ENCODE measurements around the gene MAMDC4.

Gene MAMDC4

DNA sequence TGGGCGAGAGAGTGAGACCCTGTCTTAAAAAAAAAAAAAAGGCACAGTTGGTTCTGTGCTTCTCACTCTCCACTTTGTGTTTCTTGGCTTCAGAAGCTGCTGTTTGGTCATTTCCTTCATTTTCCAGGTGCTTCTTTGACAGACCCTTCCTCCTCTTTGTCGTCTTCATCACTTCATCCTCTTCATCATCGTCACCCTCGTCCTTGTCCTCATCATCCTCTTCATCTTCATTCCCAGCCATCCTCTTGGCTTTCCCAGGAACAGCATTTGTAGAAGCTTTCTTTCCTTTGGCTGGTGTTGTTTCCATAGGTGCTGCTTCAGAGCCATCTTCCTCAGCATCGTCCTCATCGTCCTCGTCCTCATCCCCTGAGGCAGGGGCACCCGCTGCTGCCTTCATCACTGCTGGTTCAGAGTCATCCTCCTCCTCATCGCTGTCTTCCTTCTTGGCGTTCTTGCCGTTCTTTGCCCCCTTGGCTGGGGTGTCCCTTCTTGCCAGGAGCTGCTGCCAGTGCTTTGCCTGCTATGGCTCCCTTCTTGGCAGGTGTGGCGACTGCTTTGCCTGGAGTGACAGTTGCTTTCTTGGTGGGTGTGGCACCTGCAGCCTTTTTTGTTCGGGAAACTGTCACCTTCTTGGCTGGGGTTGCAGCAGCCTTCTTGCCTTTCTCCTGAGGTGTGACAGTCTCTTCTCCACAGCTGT lies 37.3 kb upstream of the MAMDC4 start:
- H3K27me3 ChIP-seq (ENCODE audit: control insufficient read depth in 3 of 3, insufficient read depth in 3 of 3, low read depth in 1 of 3, low read length in 3 of 3): no peaks in the 10 kb centered on the region

GRCh38 chr9:136815422-136815782 lies 36.7 kb upstream of the MAMDC4 start:
- Histone ChIP-seq H3K9me3 (replicated peaks in 1 of 2; ENCODE audit: control insufficient read depth in 2 of 2, insufficient read depth in 1 of 2, low read depth in 1 of 2, low read length in 2 of 2) (peaks cover 0 to 5% of the 10 kb centered on the region in 2 donors), H3K27me3 (ENCODE audit: control insufficient read depth in 3 of 3, insufficient read depth in 3 of 3, low read depth in 1 of 3, low read length in 3 of 3) (no peaks in the 10 kb centered on the region), H3K9ac (ENCODE audit: low read depth, low read length, poor library complexity) (no peak overlapping the region), H3K4ac (ENCODE audit: low read length) (no peak overlapping the region), H4K8ac (ENCODE audit: low read depth, low read length) (no peak overlapping the region), H3K23ac (ENCODE audit: low read depth, low read length, poor library complexity) (no peak overlapping the region), H2AK5ac (ENCODE audit: low read depth, low read length) (no peak overlapping the region), H3K27ac (replicated peaks; ENCODE audit: low read length) (no peak overlapping the region), H2AFZ (ENCODE audit: low read length) (no peak overlapping the region), H3K36me3 (replicated peaks in 1 of 2; ENCODE audit: control insufficient read depth in 2 of 2, insufficient read depth in 2 of 2, low read length in 2 of 2) (peaks cover 12 to 79% of the 10 kb centered on the region in 2 donors), H3K4me1 (ENCODE audit: control insufficient read depth in 2 of 2, insufficient read depth in 1 of 2, low read depth in 1 of 2, low read length in 2 of 2) (no peaks in the 10 kb centered on the region), H3K79me1 (ENCODE audit: low read depth, low read length) (peaks cover 5% of the 10 kb centered on the region), H4K91ac (ENCODE audit: low read depth, low read length, poor library complexity) (no peak overlapping the region), H3K4me2 (ENCODE audit: insufficient read depth, low read length, poor library complexity, severe bottlenecking) (no peak overlapping the region), H3K4me3 (ENCODE audit: low read length in 2 of 2) (no peak overlapping the region), H2BK120ac (ENCODE audit: low read depth, low read length) (no peak overlapping the region), H3K14ac (ENCODE audit: low read length) (no peak overlapping the region), H3K18ac (ENCODE audit: low read length) (no peak overlapping the region), H2BK5ac (ENCODE audit: low read length) (no peak overlapping the region), H2BK15ac (ENCODE audit: low read length) (no peak overlapping the region), H2BK12ac (ENCODE audit: low read length) (no peak overlapping the region)
- no peak for DNase-seq (ENCODE audit: low spot score)
- WGBS, 2 donors (ENCODE audit: extremely low coverage in 2 of 2, insufficient read length in 2 of 2, insufficient replicate concordance in 1 of 2): no CpG with 5 or more reads among the region's 1 CpG

More for the DNA sequence above, 37.3 kb upstream of the MAMDC4 start:
- no peak overlapping the region for H2AK5ac ChIP-seq (ENCODE audit: low read depth, low read length)
- no peak overlapping the region for H3K4me2 ChIP-seq (ENCODE audit: insufficient read depth, low read length, poor library complexity, severe bottlenecking)
- no peak overlapping the region for H2BK5ac ChIP-seq (ENCODE audit: low read length)
- H3K23ac ChIP-seq (ENCODE audit: low read depth, low read length, poor library complexity): no peak overlapping the region
- no peak overlapping the region for H3K27ac ChIP-seq (replicated peaks; ENCODE audit: low read length)
- H3K36me3 ChIP-seq (replicated peaks in 1 of 2; ENCODE audit: control insufficient read depth in 2 of 2, insufficient read depth in 2 of 2, low read length in 2 of 2): peaks cover 12 to 84% of the 10 kb centered on the region in 2 donors
- no peak overlapping the region for H2BK15ac ChIP-seq (ENCODE audit: low read length)
- H3K4me3 ChIP-seq (ENCODE audit: low read length in 2 of 2): no peak overlapping the region
- no peak overlapping the region for H2BK120ac ChIP-seq (ENCODE audit: low read depth, low read length)
- H3K4me1 ChIP-seq (ENCODE audit: control insufficient read depth in 2 of 2, insufficient read depth in 1 of 2, low read depth in 1 of 2, low read length in 2 of 2): peaks cover 0 to 4% of the 10 kb centered on the region in 2 donors
- no peak overlapping the region for H3K4ac ChIP-seq (ENCODE audit: low read length)
- H3K18ac ChIP-seq (ENCODE audit: low read length): no peak overlapping the region
- no peak overlapping the region for H2BK12ac ChIP-seq (ENCODE audit: low read length)
- WGBS, 2 donors (ENCODE audit: extremely low coverage in 2 of 2, insufficient read length in 2 of 2, insufficient replicate concordance in 1 of 2): 100% methylated on average over 2 of the region's 13 CpGs; no CpG with 5 or more reads in 1 of the 2 donors
- no peak overlapping the region for H3K14ac ChIP-seq (ENCODE audit: low read length)
- no peak for DNase-seq (ENCODE audit: low spot score)
- H4K91ac ChIP-seq (ENCODE audit: low read depth, low read length, poor library complexity): no peak overlapping the region
- no peak overlapping the region for H4K8ac ChIP-seq (ENCODE audit: low read depth, low read length)
- peaks cover 0 to 5% of the 10 kb centered on the region in 2 donors for H3K9me3 ChIP-seq (replicated peaks in 1 of 2; ENCODE audit: control insufficient read depth in 2 of 2, insufficient read depth in 1 of 2, low read depth in 1 of 2, low read length in 2 of 2)
- H3K9ac ChIP-seq (ENCODE audit: low read depth, low read length, poor library complexity): no peak overlapping the region
- no peak overlapping the region for H2AFZ ChIP-seq (ENCODE audit: low read length)
- H3K79me1 ChIP-seq (ENCODE audit: low read depth, low read length): peaks cover 6% of the 10 kb centered on the region

- Histone ChIP-seq H3K4me2 (ENCODE audit: insufficient read depth, low read length, poor library complexity, severe bottlenecking) (peak overlapping the region; percentile 91), H3K36me3 (replicated peaks in 1 of 2; ENCODE audit: control insufficient read depth in 2 of 2, insufficient read depth in 2 of 2, low read length in 2 of 2) (peaks cover 17 to 67% of the 10 kb centered on the region in 2 donors), H2BK5ac (ENCODE audit: low read length) (peak overlapping the region; percentile 90), H3K4me1 (ENCODE audit: control insufficient read depth in 2 of 2, insufficient read depth in 1 of 2, low read depth in 1 of 2, low read length in 2 of 2) (peaks cover 0 to 6% of the 10 kb centered on the region in 2 donors), H3K79me1 (ENCODE audit: low read depth, low read length) (peaks cover 14% of the 10 kb centered on the region), H2BK15ac (ENCODE audit: low read length) (peak overlapping the region; percentile 85), H3K9ac (ENCODE audit: low read depth, low read length, poor library complexity) (peak overlapping the region; percentile 88), H2AFZ (ENCODE audit: low read length) (no peak overlapping the region), H3K4ac (ENCODE audit: low read length) (no peak overlapping the region), H3K27ac (replicated peaks; ENCODE audit: low read length) (no peak overlapping the region), H3K18ac (ENCODE audit: low read length) (peak overlapping the region; percentile 88), H2AK5ac (ENCODE audit: low read depth, low read length) (peak overlapping the region; percentile 84), H3K27me3 (ENCODE audit: control insufficient read depth in 3 of 3, insufficient read depth in 3 of 3, low read depth in 1 of 3, low read length in 3 of 3) (no peaks in the 10 kb centered on the region), H3K9me3 (replicated peaks in 1 of 2; ENCODE audit: control insufficient read depth in 2 of 2, insufficient read depth in 1 of 2, low read depth in 1 of 2, low read length in 2 of 2) (peaks cover 0 to 3% of the 10 kb centered on the region in 2 donors), H4K91ac (ENCODE audit: low read depth, low read length, poor library complexity) (no peak overlapping the region), H4K8ac (ENCODE audit: low read depth, low read length) (peak overlapping the region; percentile 76), H2BK120ac (ENCODE audit: low read depth, low read length) (no peak overlapping the region), H3K14ac (ENCODE audit: low read length) (peak overlapping the region; percentile 12), H2BK12ac (ENCODE audit: low read length) (no peak overlapping the region), H3K23ac (ENCODE audit: low read depth, low read length, poor library complexity) (peak overlapping the region; percentile 43), H3K4me3 (ENCODE audit: low read length in 2 of 2) (peak overlapping the region in 1 of 2 donors; percentile 74)
- no CpG with 5 or more reads among the region's 83 CpGs for WGBS, 2 donors (ENCODE audit: extremely low coverage in 2 of 2, insufficient read length in 2 of 2, insufficient replicate concordance in 1 of 2)
- DNase-seq (ENCODE audit: low spot score): no peak
These were observed 30.9 kb upstream of the MAMDC4 start for GRCh38 chr9:136820971-136821825.
